Endodermal cell (in vitro differentiated cells): ENCODE data around the gene ACAP3. TPM values are rescaled to one million over a fixed set of nuclear protein-coding genes. Genes with fewer than 3 reads are reported as not detected.

Experiments used
- DNase-seq: peaks from one replicate; pipeline ENCODE4 v3.0.0-alpha.2; 2017
- H3K27ac ChIP-seq: 2 replicates; pipeline ENCODE4 v1.5.1; 2013; ENCODE audit warnings: mild to moderate bottlenecking, low read depth, low read length, moderate library complexity
- H3K27me3 ChIP-seq: 2 replicates; pipeline ENCODE4 v1.6.1; 2013; ENCODE audit warnings: mild to moderate bottlenecking, low read length, moderate library complexity; ENCODE audit not compliant: insufficient read depth, control insufficient read depth, poor library complexity, severe bottlenecking
- H3K36me3 ChIP-seq: 2 replicates; pipeline ENCODE4 v1.7.0; 2013; ENCODE audit warnings: mild to moderate bottlenecking, low read length, moderate library complexity; ENCODE audit not compliant: control insufficient read depth, insufficient read depth
- H3K4me1 ChIP-seq: one replicate; pipeline ENCODE4 v1.7.0; 2013; ENCODE audit warnings: low read length; ENCODE audit not compliant: control insufficient read depth, insufficient read depth
- H3K4me3 ChIP-seq: 2 replicates; pipeline ENCODE4 v1.5.1; 2013; ENCODE audit warnings: mild to moderate bottlenecking, low read length, moderate library complexity
- H3K9ac ChIP-seq: 2 replicates; pipeline ENCODE4 v1.6.1; 2013; ENCODE audit warnings: mild to moderate bottlenecking, low read length, moderate library complexity; ENCODE audit not compliant: poor library complexity, severe bottlenecking; ENCODE audit errors: extremely low read depth
- H3K9me3 ChIP-seq: 2 replicates; pipeline ENCODE4 v1.6.1; 2013; ENCODE audit warnings: mild to moderate bottlenecking, low read length, moderate library complexity; ENCODE audit not compliant: control insufficient read depth
- H3K27ac Mint-ChIP-seq: 2 replicates; pipeline ENCODE4 v1.8.0; 2020; ENCODE audit warnings: mixed read lengths
- H3K27me3 Mint-ChIP-seq: 2 replicates; pipeline ENCODE4 v1.8.0; 2021; ENCODE audit warnings: mild to moderate bottlenecking, mixed read lengths; ENCODE audit not compliant: insufficient read depth
- H3K36me3 Mint-ChIP-seq: 2 replicates; pipeline ENCODE4 v1.8.0; 2020; ENCODE audit warnings: low read depth, mixed read lengths
- H3K4me1 Mint-ChIP-seq: 2 replicates; pipeline ENCODE4 v1.8.0; 2020; ENCODE audit warnings: mixed read lengths
- H3K4me3 Mint-ChIP-seq: 2 replicates; pipeline ENCODE4 v1.8.0; 2020; ENCODE audit warnings: mild to moderate bottlenecking, moderate library complexity, mixed read lengths
- H3K9me3 Mint-ChIP-seq: 2 replicates; pipeline ENCODE4 v1.8.0; 2020; ENCODE audit warnings: mild to moderate bottlenecking, mixed read lengths
- WGBS, 2 experiments: methylation state at CpG; one replicate each; pipeline versions ENCODE4 v1.1.5 to v1.1.7; 2013; ENCODE audit warnings: missing lambda C conversion rate in 2 of 2, mixed read lengths in 1 of 2; ENCODE audit not compliant: insufficient coverage in 1 of 2, insufficient read length in 1 of 2; 5-methylcytosine and 5-hydroxymethylcytosine counted together
- total RNA-seq, 2 donors: library from RNA; stranded (reverse); fragmentation: NEBNext Ultra II Directional in 1 of 2; extraction: Animal tissue kit (Norgen Biotek cat#: 25700) in 1 of 2; gene quantifications; 2 replicates in 1 of 2; 3 replicates in 1 of 2; pipeline ENCODE4 v1.2.1, GENCODE V29; 2021
- TF ChIP-seq, protein P1 (sequence below): fragments of 200-600 bp; sonication (generic); conservative IDR thresholded peaks from 2 replicates; pipeline ENCODE4 v1.5.0; 2021; ENCODE audit warnings: antibody characterized with exemption, mild to moderate bottlenecking

Gene ACAP3
- total RNA-seq, 2 donors from 2014 or later: 36.8 to 43.5 TPM

DNA sequence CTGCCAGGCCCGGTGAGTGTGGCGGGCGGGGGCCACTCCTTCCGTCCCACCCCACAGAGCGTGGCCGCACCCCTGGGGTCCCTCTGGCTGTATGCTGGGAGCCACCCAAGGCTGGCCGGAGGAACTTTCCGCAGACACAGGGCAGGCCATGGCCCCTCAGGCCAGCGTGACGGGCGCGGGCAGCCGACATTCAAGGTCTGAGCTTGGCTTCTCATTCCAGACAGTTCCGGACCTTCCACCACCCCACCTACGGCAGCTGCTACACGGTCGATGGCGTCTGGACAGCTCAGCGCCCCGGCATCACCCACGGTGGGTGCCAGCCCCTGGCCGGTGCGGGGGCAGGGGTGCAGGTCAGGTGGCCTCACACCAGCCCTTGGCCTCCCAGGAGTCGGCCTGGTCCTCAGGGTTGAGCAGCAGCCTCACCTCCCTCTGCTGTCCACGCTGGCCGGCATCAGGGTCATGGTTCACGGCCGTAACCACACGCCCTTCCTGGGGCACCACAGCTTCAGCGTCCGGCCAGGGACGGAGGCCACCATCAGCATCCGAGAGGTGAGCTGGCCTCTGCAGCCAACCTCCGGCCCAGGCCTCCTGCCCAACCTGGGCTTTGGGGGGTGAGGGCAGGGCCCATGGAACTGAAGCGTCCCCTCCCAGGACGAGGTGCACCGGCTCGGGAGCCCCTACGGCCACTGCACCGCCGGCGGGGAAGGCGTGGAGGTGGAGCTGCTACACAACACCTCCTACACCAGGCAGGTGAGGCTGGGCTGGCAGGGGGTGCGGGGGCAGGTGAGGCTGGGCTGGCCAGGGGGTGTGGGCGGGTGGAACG, 20.2 kb downstream of the ACAP3 start:
- no peaks in the 10 kb centered on the region for H3K36me3 ChIP-seq
- DNase-seq: no peak
- H3K27ac ChIP-seq: no peak overlapping the region
- H3K4me1 ChIP-seq: no peaks in the 10 kb centered on the region
- peaks cover 2% of the 10 kb centered on the region for H3K9me3 Mint-ChIP-seq
- WGBS, 2 experiments: 91 to 93% methylated on average over 26 to 46 of the region's 46 CpGs
- H3K27me3 ChIP-seq: no peaks in the 10 kb centered on the region
- H3K4me3 ChIP-seq: no peak overlapping the region
- TF ChIP-seq, protein P1, sequence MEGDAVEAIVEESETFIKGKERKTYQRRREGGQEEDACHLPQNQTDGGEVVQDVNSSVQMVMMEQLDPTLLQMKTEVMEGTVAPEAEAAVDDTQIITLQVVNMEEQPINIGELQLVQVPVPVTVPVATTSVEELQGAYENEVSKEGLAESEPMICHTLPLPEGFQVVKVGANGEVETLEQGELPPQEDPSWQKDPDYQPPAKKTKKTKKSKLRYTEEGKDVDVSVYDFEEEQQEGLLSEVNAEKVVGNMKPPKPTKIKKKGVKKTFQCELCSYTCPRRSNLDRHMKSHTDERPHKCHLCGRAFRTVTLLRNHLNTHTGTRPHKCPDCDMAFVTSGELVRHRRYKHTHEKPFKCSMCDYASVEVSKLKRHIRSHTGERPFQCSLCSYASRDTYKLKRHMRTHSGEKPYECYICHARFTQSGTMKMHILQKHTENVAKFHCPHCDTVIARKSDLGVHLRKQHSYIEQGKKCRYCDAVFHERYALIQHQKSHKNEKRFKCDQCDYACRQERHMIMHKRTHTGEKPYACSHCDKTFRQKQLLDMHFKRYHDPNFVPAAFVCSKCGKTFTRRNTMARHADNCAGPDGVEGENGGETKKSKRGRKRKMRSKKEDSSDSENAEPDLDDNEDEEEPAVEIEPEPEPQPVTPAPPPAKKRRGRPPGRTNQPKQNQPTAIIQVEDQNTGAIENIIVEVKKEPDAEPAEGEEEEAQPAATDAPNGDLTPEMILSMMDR: no peak
- H3K9ac ChIP-seq: no peak overlapping the region
- no peak overlapping the region for H3K27ac Mint-ChIP-seq
- no peaks in the 10 kb centered on the region for H3K4me1 Mint-ChIP-seq
- no peaks in the 10 kb centered on the region for H3K36me3 Mint-ChIP-seq
- no peaks in the 10 kb centered on the region for H3K27me3 Mint-ChIP-seq
- H3K4me3 Mint-ChIP-seq: no peak overlapping the region
- H3K9me3 ChIP-seq: no peaks in the 10 kb centered on the region

- Histone ChIP-seq H3K9ac (no peak overlapping the region), H3K27me3 (no peaks in the 10 kb centered on the region), H3K9me3 (no peaks in the 10 kb centered on the region), H3K27ac (no peak overlapping the region), H3K36me3 (no peaks in the 10 kb centered on the region), H3K4me1 (no peaks in the 10 kb centered on the region), H3K4me3 (no peak overlapping the region)
- H3K36me3 Mint-ChIP-seq: no peaks in the 10 kb centered on the region
- peak; percentile 50 for DNase-seq
- no peaks in the 10 kb centered on the region for H3K27me3 Mint-ChIP-seq
- peaks cover 2% of the 10 kb centered on the region for H3K9me3 Mint-ChIP-seq
- no peaks in the 10 kb centered on the region for H3K4me1 Mint-ChIP-seq
- no peak overlapping the region for H3K4me3 Mint-ChIP-seq
- H3K27ac Mint-ChIP-seq: no peak overlapping the region
- TF ChIP-seq, protein P1: no peak
- WGBS, 2 experiments: 90 to 93% methylated on average over 32 to 50 of the region's 50 CpGs
These were observed 21.1 kb downstream of the ACAP3 start for GRCh38 chr1:1286313-1287261.

DNA sequence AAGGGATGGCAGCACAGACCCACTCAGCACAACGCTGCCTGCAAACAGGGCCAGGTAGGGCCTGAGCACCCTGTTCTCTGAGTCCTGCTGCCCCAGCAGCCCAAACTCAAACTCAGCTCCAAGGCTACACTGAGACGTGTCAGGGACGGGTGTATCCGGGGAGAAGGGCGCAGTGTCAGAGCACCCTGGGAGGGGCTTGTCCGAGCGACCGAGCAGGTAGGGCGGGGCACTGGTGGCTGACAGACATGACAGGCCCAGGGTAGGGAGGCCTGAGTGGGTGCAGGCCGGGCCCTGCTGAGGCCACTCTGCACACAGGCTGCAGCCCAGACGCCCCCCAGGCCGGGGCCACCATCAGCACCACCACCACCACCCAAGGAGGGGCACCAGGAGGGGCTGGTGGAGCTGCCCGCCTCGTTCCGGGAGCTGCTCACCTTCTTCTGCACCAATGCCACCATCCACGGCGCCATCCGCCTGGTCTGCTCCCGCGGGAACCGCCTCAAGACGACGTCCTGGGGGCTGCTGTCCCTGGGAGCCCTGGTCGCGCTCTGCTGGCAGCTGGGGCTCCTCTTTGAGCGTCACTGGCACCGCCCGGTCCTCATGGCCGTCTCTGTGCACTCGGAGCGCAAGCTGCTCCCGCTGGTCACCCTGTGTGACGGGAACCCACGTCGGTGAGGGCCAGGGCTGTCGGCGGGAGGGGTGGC, 22.0 kb downstream of the ACAP3 start:
- no peaks in the 10 kb centered on the region for H3K36me3 Mint-ChIP-seq
- no peaks in the 10 kb centered on the region for H3K36me3 ChIP-seq
- no peaks in the 10 kb centered on the region for H3K4me1 ChIP-seq
- H3K27ac ChIP-seq: no peak overlapping the region
- H3K9ac ChIP-seq: no peak overlapping the region
- H3K9me3 ChIP-seq: no peaks in the 10 kb centered on the region
- H3K27ac Mint-ChIP-seq: no peak overlapping the region
- TF ChIP-seq, protein P1: no peak
- H3K27me3 Mint-ChIP-seq: no peaks in the 10 kb centered on the region
- H3K4me1 Mint-ChIP-seq: no peaks in the 10 kb centered on the region
- peaks cover 2% of the 10 kb centered on the region for H3K9me3 Mint-ChIP-seq
- no peaks in the 10 kb centered on the region for H3K27me3 ChIP-seq
- DNase-seq: peak; percentile 53
- no peak overlapping the region for H3K4me3 Mint-ChIP-seq
- no peak overlapping the region for H3K4me3 ChIP-seq
- WGBS, 2 experiments: 91% methylated on average over 28 to 37 of the region's 37 CpGs
